PC-9 (cell line): Measurements from ENCODE around the gene XAB2. TPM values are rescaled to one million over a fixed set of nuclear protein-coding genes. Genes with fewer than 3 reads are reported as not detected.

Experiments used
- BruUV-seq: library from RNA; stranded (reverse); fragments of 400-500 nt; replicated peaks from 2 replicates; lab custom pipeline; 2021; lab: Mats Ljungman, UMichigan
- CTCF ChIA-PET: fragments of 300-600 bp; sonication (Branson Sonifier 250); formaldehyde crosslinking; loops from one replicate; lab custom pipeline; 2022; ENCODE audit warnings: antibody characterized with exemption; lab: Charles Lee
- POLR2A ChIA-PET: fragments of 300-600 bp; sonication (Branson Sonifier 250); formaldehyde crosslinking; loops from one replicate; lab custom pipeline; 2022; ENCODE audit warnings: antibody characterized with exemption; ENCODE audit not compliant: unreplicated experiment; lab: Charles Lee
- DNase-seq, 2 experiments: peaks; one replicate each; pipeline versions ENCODE4 v3.0.0 to v3.0.0-alpha.2; 2015 to 2022; ENCODE audit warnings: mixed read lengths in 1 of 2
- H2AFZ ChIP-seq: fragments of 200-600 bp; sonication (generic); 2 replicates; pipeline ENCODE4 v1.8.1; 2017; ENCODE audit warnings: antibody characterized with exemption
- H3F3A ChIP-seq: fragments of 200-600 bp; sonication (generic); 2 replicates; pipeline ENCODE4 v1.8.1; 2017; ENCODE audit warnings: antibody characterized with exemption, mild to moderate bottlenecking, low read depth; ENCODE audit not compliant: insufficient read depth
- H3K27ac ChIP-seq: fragments of 200-600 bp; sonication (generic); 2 replicates; pipeline ENCODE4 v1.6.1; 2016; ENCODE audit warnings: mixed run types
- H3K27me3 ChIP-seq: fragments of 200-600 bp; sonication (generic); 2 replicates; pipeline ENCODE4 v1.6.1; 2016; ENCODE audit warnings: low read depth, mixed run types; ENCODE audit not compliant: insufficient read depth
- H3K36me3 ChIP-seq: fragments of 200-600 bp; sonication (generic); 2 replicates; pipeline ENCODE4 v1.6.1; 2016; ENCODE audit warnings: low read depth, mixed run types
- H3K4me1 ChIP-seq: fragments of 200-600 bp; sonication (generic); replicated peaks from 2 replicates; pipeline ENCODE4 v1.6.1; 2016; ENCODE audit warnings: mixed run types; ENCODE audit not compliant: insufficient read depth
- H3K4me2 ChIP-seq: fragments of 200-600 bp; sonication (generic); 2 replicates; pipeline ENCODE4 v1.6.1; 2017; ENCODE audit warnings: mixed run types
- H3K4me3 ChIP-seq: fragments of 200-600 bp; sonication (generic); 2 replicates; pipeline ENCODE4 v1.6.1; 2016; ENCODE audit warnings: mixed run types
- H3K79me2 ChIP-seq: fragments of 200-600 bp; sonication (generic); 2 replicates; pipeline ENCODE4 v1.6.1; 2017; ENCODE audit warnings: low read depth, mixed run types
- H3K9me2 ChIP-seq: fragments of 200-600 bp; sonication (generic); 2 replicates; pipeline ENCODE4 v1.8.1; 2017; ENCODE audit warnings: mild to moderate bottlenecking; ENCODE audit not compliant: insufficient read depth
- H3K9me3 ChIP-seq: fragments of 200-600 bp; sonication (generic); 2 replicates; pipeline ENCODE4 v1.8.1; 2016; ENCODE audit warnings: low read depth; ENCODE audit not compliant: insufficient read depth
- H4K20me1 ChIP-seq: fragments of 200-600 bp; sonication (generic); 2 replicates; pipeline ENCODE4 v1.8.1; 2017; ENCODE audit not compliant: insufficient read depth
- EZH2 ChIP-seq: fragments of 200-600 bp; sonication (generic); IDR thresholded peaks from 2 replicates; pipeline ENCODE4 v1.8.0; 2017; ENCODE audit warnings: antibody characterized with exemption, low read depth
- intact Hi-C: fragments of 100-400 bp; cut with micrococcal nuclease; formaldehyde crosslinking; loops from one replicate; pipeline ENCODE4 v1.10.0; 2022; ENCODE audit not compliant: unreplicated experiment
- total RNA-seq: library from RNA; stranded (reverse); gene quantifications from 2 replicates; pipeline ENCODE4 v1.2.3, GENCODE V29; 2021
- TF ChIP-seq, protein P1 (sequence below): fragments of 200-600 bp; sonication (generic); conservative IDR thresholded peaks from 2 replicates; pipeline ENCODE4 v1.6.1; 2017; ENCODE audit warnings: mixed run types, antibody characterized with exemption, mild to moderate bottlenecking, moderate library complexity

XAB2 gene
- total RNA-seq, 1 experiment from 2014 or later, result 44.9 TPM

DNA sequence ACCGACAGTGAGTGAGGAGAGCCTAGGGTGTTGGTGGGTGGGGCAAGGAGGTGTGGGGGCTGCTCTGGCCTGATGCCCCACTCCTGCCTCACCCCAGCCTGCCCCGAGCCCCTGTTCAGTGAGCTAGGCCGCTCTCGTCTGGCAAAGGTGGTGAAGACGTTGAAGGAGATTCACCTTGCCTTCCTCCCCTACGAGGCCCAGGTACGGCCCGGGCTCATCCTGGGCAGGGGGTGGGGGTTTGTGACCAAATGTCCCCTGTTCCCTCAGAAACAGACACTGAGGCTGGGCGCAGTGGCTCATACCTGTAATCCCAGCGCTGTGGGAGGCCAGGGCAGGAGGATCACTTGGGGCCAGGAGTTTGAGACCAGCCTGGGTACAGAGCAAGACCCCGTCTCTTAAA, 11.5 kb upstream of the XAB2 start:
- no TSS peak for BruUV-seq
- Histone ChIP-seq H3K4me3 (no peak overlapping the region), H3K79me2 (peaks cover 30% of the 10 kb centered on the region), H3K9me3 (no peaks in the 10 kb centered on the region; the same call in 1 of the 2 replicates), H3F3A (peaks cover 42% of the 10 kb centered on the region), H3K4me1 (peaks cover 11% of the 10 kb centered on the region; the same call in 1 of the 2 replicates), H3K4me2 (no peak overlapping the region), H3K36me3 (no peaks in the 10 kb centered on the region), H3K9me2 (no peaks in the 10 kb centered on the region), H4K20me1 (peaks cover 13% of the 10 kb centered on the region), H3K27ac (no peak overlapping the region), H3K27me3 (no peaks in the 10 kb centered on the region), H2AFZ (no peak overlapping the region)
- DNase-seq, result no peak
- intact Hi-C loops, result no loop called here
- ChIA-PET POLR2A (no interaction called here), CTCF (no interaction called here)
- TF ChIP-seq EZH2, result no peak
- TF ChIP-seq, protein P1, sequence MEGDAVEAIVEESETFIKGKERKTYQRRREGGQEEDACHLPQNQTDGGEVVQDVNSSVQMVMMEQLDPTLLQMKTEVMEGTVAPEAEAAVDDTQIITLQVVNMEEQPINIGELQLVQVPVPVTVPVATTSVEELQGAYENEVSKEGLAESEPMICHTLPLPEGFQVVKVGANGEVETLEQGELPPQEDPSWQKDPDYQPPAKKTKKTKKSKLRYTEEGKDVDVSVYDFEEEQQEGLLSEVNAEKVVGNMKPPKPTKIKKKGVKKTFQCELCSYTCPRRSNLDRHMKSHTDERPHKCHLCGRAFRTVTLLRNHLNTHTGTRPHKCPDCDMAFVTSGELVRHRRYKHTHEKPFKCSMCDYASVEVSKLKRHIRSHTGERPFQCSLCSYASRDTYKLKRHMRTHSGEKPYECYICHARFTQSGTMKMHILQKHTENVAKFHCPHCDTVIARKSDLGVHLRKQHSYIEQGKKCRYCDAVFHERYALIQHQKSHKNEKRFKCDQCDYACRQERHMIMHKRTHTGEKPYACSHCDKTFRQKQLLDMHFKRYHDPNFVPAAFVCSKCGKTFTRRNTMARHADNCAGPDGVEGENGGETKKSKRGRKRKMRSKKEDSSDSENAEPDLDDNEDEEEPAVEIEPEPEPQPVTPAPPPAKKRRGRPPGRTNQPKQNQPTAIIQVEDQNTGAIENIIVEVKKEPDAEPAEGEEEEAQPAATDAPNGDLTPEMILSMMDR, result no peak

- H2AFZ ChIP-seq, result no peak overlapping the region
Observed at GRCh38 chr19:7639863-7640348, 10.6 kb upstream of the XAB2 start.

GRCh38 chr19:7638802-7639465, 9.6 kb upstream of the XAB2 start:
- H3K4me2 ChIP-seq, result no peak overlapping the region
- H4K20me1 ChIP-seq, result peaks cover 13% of the 10 kb centered on the region
- H3K79me2 ChIP-seq, result peaks cover 30% of the 10 kb centered on the region
- H3K4me1 ChIP-seq, result peaks cover 11% of the 10 kb centered on the region; the same call in 1 of the 2 replicates
- intact Hi-C loops, result no loop called here
- no peak overlapping the region for H3K4me3 ChIP-seq
- no TSS peak for BruUV-seq
- no peak for DNase-seq
- H3K36me3 ChIP-seq, result no peaks in the 10 kb centered on the region
- ChIA-PET POLR2A (no interaction called here), CTCF (no interaction called here)
- H3K27ac ChIP-seq, result no peak overlapping the region
- no peaks in the 10 kb centered on the region for H3K27me3 ChIP-seq
- TF ChIP-seq EZH2, result no peak
- TF ChIP-seq, protein P1, result no peak
- no peaks in the 10 kb centered on the region for H3K9me2 ChIP-seq
- peaks cover 46% of the 10 kb centered on the region for H3F3A ChIP-seq
- no peak overlapping the region for H2AFZ ChIP-seq
- H3K9me3 ChIP-seq, result no peaks in the 10 kb centered on the region; the same call in 1 of the 2 replicates

More at GRCh38 chr19:7639863-7640348, 10.6 kb upstream of the XAB2 start:
- H3K9me2 ChIP-seq, result no peaks in the 10 kb centered on the region
- no peak for DNase-seq
- intact Hi-C loops, result no loop called here
- H3F3A ChIP-seq, result peaks cover 49% of the 10 kb centered on the region
- H3K4me3 ChIP-seq, result no peak overlapping the region
- CTCF ChIA-PET, result no interaction called here
- no peaks in the 10 kb centered on the region for H3K36me3 ChIP-seq
- no peaks in the 10 kb centered on the region; the same call in 1 of the 2 replicates for H3K9me3 ChIP-seq
- no peak overlapping the region for H3K4me2 ChIP-seq
- POLR2A ChIA-PET, result no interaction called here
- no TSS peak for BruUV-seq
- no peaks in the 10 kb centered on the region for H3K27me3 ChIP-seq
- no peak overlapping the region for H3K27ac ChIP-seq
- TF ChIP-seq, protein P1, result no peak
- TF ChIP-seq EZH2, result no peak
- H4K20me1 ChIP-seq, result peaks cover 13% of the 10 kb centered on the region
- peaks cover 30% of the 10 kb centered on the region for H3K79me2 ChIP-seq
- H3K4me1 ChIP-seq, result peaks cover 11% of the 10 kb centered on the region; the same call in 1 of the 2 replicates
